HG02885 (cell line): ENCODE measurements around the gene C19orf44.

ENCODE experiments used
- ATAC-seq: cut with Tn5 transposase; IDR thresholded peaks from one replicate; pipeline ENCODE4 v1.9.1; 2021; ENCODE audit warnings: mild to moderate bottlenecking; ENCODE audit not compliant: unreplicated experiment, poor library complexity

C19orf44 gene

DNA sequence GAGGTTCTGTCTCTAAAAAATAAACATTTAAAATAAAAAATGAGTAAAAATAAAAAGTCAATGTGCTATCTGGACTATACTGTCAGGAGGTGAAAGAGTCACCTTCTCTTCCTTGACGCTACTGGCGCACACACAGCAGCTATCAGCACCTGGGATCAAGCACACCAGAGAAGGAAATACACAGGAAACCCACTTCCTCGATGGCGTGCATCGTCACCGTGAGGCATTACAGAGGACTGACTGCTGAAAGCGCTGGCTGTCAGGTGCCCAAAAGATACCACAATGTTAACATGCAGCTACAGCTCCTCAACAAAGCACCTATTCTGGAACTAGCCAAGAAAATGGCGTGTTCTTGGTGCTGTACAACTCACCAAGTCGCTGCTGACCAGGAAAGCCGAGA is 70.0 kb downstream of the C19orf44 start:
- no peak for ATAC-seq

DNA sequence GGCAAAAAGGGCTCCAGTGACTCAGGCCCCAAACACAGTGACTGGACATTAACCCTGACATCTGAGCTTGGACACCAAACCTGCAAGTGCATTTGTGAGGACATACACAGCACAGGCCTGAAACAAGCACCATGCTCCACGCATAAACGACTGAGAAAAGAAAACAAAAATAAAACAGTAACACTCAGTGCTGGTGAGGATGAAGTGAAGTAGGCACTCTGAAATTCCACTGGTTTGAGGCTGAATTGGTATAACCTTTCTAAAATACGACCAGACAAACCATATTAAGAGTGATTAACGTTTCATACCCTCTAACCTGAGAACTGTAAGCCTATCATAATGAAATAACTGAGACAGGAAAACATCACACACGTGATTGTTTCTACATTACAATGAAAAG is 70.5 kb downstream of the C19orf44 start:
- ATAC-seq = no peak

DNA sequence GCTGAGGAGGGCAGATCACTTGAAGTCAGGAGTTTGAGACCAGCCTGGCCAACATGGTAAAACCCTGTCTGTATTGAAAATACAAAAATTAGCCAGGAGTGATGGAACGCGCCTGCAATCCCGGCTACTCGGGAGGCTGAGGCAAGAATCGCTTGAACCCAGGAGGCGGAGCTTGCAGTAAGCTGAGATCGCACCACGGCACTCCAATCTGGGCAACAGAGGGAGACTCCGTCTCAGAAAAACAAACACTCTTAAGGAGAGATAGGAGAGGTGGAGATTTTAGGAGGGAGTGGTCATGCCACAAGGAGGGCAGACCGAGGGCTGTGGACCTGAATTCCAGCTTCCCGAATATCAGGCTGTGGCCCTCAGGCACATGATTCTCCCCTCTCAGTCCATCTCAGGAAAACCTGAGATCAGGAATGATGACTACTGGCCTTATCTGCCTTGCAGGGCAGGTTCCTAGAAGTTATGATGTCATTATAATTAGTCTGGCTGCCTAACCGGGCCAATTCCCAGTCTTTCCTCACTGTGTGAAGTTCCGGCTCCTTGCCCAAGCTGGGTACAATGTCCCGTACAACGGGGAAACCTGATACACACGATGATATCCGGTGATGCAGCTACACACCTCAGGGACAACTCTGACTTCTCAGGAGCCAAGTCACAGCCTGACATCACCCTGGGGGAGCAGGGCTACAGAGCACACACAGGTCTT is 73.6 kb downstream of the C19orf44 start:
- no peak for ATAC-seq
